GM12878 (cell line): ENCODE data around the gene DHX57. TPM values are rescaled to one million over a fixed set of nuclear protein-coding genes. Genes with fewer than 3 reads are reported as not detected.

Source experiments
- ATAC-seq: fragments of 200-7000 bp; cut with Tn5 transposase; 3 replicates; pipeline ENCODE4 v1.9.1; 2020; ENCODE audit warnings: mild to moderate bottlenecking, moderate library complexity
- BruUV-seq: library from RNA; stranded (reverse); fragments of 400-500 nt; replicated peaks from 2 replicates; lab custom pipeline; 2021; lab: Mats Ljungman, UMichigan
- CTCF ChIA-PET: fragments of 300-600 bp; sonication (Branson Sonifier 250); formaldehyde crosslinking; extraction: SDS; loops from one replicate; lab custom pipeline; 2021; ENCODE audit warnings: inconsistent platforms; lab: Yijun Ruan, JAX
- POLR2A ChIA-PET: fragments of 350-600 bp; formaldehyde crosslinking; extraction: SDS; loops from one replicate; lab custom pipeline; 2021; ENCODE audit warnings: inconsistent platforms; lab: Charles Lee
- RAD21 ChIA-PET: fragments of 300-600 bp; sonication (Branson Sonifier 250); formaldehyde crosslinking; loops from one replicate; lab custom pipeline; 2023; ENCODE audit warnings: antibody characterized with exemption; ENCODE audit not compliant: unreplicated experiment; lab: Charles Lee
- SMC1A ChIA-PET: fragments of 300-600 bp; sonication (Branson Sonifier 250); formaldehyde crosslinking; loops from one replicate; lab custom pipeline; 2023; ENCODE audit not compliant: unreplicated experiment, uncharacterized antibody; lab: Charles Lee
- DNase-seq: peaks from one replicate; pipeline ENCODE4 v3.0.0-alpha.2; 2011; ENCODE audit warnings: low read depth, low spot score
- FAIRE-seq: peaks from 3 replicates; lab custom pipeline; 2011; peaks lifted over from hg19 to GRCh38; lab: Jason Lieb, UNC
- H2AFZ ChIP-seq: 2 replicates; pipeline ENCODE4 v1.6.0; 2011; ENCODE audit warnings: low read depth, low read length, control low read depth; ENCODE audit not compliant: control insufficient read depth
- H3K27ac ChIP-seq: 2 replicates; pipeline ENCODE4 v1.5.1; 2011; ENCODE audit warnings: control low read depth; ENCODE audit not compliant: control insufficient read depth, insufficient read depth
- H3K27me3 ChIP-seq, 2 experiments: replicated peaks in 1 of 2; 2 replicates each; pipeline versions ENCODE4 v1.6.0 to v1.6.1; 2011; ENCODE audit warnings: low read length in 1 of 2; ENCODE audit not compliant: control insufficient read depth in 2 of 2, insufficient read depth in 2 of 2
- H3K36me3 ChIP-seq, 2 experiments: 2 replicates each; pipeline ENCODE4 v1.5.1; 2011; ENCODE audit warnings: low read length in 1 of 2; ENCODE audit not compliant: control insufficient read depth in 2 of 2, insufficient read depth in 2 of 2
- H3K4me1 ChIP-seq: 2 replicates; pipeline ENCODE4 v1.6.1; 2011; ENCODE audit warnings: mild to moderate bottlenecking, low read length, moderate library complexity, mixed read lengths; ENCODE audit not compliant: control insufficient read depth, insufficient read depth
- H3K4me2 ChIP-seq: 2 replicates; pipeline ENCODE4 v1.6.0; 2011; ENCODE audit warnings: control low read depth; ENCODE audit not compliant: control insufficient read depth, insufficient read depth
- H3K4me3 ChIP-seq: fragments of 200-600 bp; sonication (generic); 2 replicates; pipeline ENCODE4 v1.5.1; 2016
- H3K79me2 ChIP-seq: 2 replicates; pipeline ENCODE4 v1.6.0; 2011; ENCODE audit warnings: low read length; ENCODE audit not compliant: control insufficient read depth, insufficient read depth
- H3K9ac ChIP-seq: 2 replicates; pipeline ENCODE4 v1.8.0; 2011; ENCODE audit warnings: low read length, control low read depth, mixed read lengths; ENCODE audit not compliant: control insufficient read depth, insufficient read depth
- H3K9me3 ChIP-seq: replicated peaks from 3 replicates; pipeline ENCODE4 v1.5.1; 2011; ENCODE audit warnings: mild to moderate bottlenecking, low read length; ENCODE audit not compliant: control insufficient read depth, insufficient read depth
- H4K20me1 ChIP-seq: 2 replicates; pipeline ENCODE4 v1.6.0; 2011; ENCODE audit not compliant: control insufficient read depth, insufficient read depth
- MEF2B ChIP-seq: fragments of 450-650 bp; IDR thresholded peaks from 2 replicates; pipeline ENCODE4 v1.6.1; 2018; ENCODE audit warnings: mild to moderate bottlenecking, moderate library complexity; ENCODE audit not compliant: partially characterized antibody, poor library complexity, severe bottlenecking
- NFXL1 ChIP-seq: fragments of 450-650 bp; IDR thresholded peaks from 2 replicates; pipeline ENCODE4 v1.6.1; 2017; ENCODE audit warnings: antibody characterized with exemption, mild to moderate bottlenecking, borderline replicate concordance
- NR2F1 ChIP-seq: fragments of 450-650 bp; conservative IDR thresholded peaks from 2 replicates; pipeline ENCODE4 v1.6.1; 2017; ENCODE audit warnings: mild to moderate bottlenecking
- NRF1 ChIP-seq: conservative IDR thresholded peaks from 2 replicates; pipeline ENCODE4 v1.6.1; 2011; ENCODE audit warnings: mild to moderate bottlenecking, low read depth, low read length, improper control_type of control experiment
- POLR2AphosphoS5 ChIP-seq: IDR thresholded peaks from 2 replicates; pipeline ENCODE4 v1.6.1; 2011; ENCODE audit warnings: mild to moderate bottlenecking, low read length, inconsistent platforms
- POU2F2 ChIP-seq: IDR thresholded peaks from 3 replicates; pipeline ENCODE4 v1.6.1; 2011; ENCODE audit warnings: low read depth, mild to moderate bottlenecking, low read length, borderline replicate concordance
- USF2 ChIP-seq: IDR thresholded peaks from 2 replicates; pipeline ENCODE4 v1.6.1; 2011; ENCODE audit warnings: low read depth, low read length, improper control_type of control experiment, borderline replicate concordance
- WGBS: methylation state at CpG from one replicate; pipeline ENCODE4 v1.1.6; 2016; ENCODE audit warnings: low lambda C conversion rate; ENCODE audit not compliant: insufficient replicate concordance, insufficient coverage; ENCODE audit errors: missing lambda C conversion rate; 5-methylcytosine and 5-hydroxymethylcytosine counted together
- in situ Hi-C: fragments of 300-500 bp; cut with MboI; formaldehyde crosslinking; loops from 9 replicates; pipeline ENCODE4 v1.14.3; 2018; ENCODE audit warnings: mixed read lengths
- intact Hi-C: fragments of 100-400 bp; cut with micrococcal nuclease; formaldehyde crosslinking; loops from one replicate; pipeline ENCODE4 v1.14.2; 2022; ENCODE audit not compliant: unreplicated experiment
- polyA plus RNA-seq, 11 experiments: library from polyadenylated mRNA; depleted of rRNA in 4 of 11; unstranded in 6 of 11; stranded (reverse) in 5 of 11; fragments of >200 nt; fragmentation: Nextera tagmentation in 4 of 11; fragmentation: Illumina TruSeq in 1 of 11; extraction: Ambion mirVana in 4 of 11; extraction: Trizol in 1 of 11; gene quantifications; 1 replicate in 1 of 11; 2 replicates in 10 of 11; pipeline versions ENCODE4 v1.2.1 to v1.2.3, GENCODE V29; 2011 to 2016; ENCODE audit warnings: inconsistent platforms in 2 of 11, missing spikeins in 2 of 11, low read depth in 1 of 11
- small RNA-seq: library from RNA; depleted of rRNA; stranded (forward); fragments of <200 nt; gene quantifications from one replicate; pipeline ENCODE3, GENCODE V24; 2014
- total RNA-seq, 4 experiments: library from RNA; depleted of rRNA in 3 of 4; stranded (reverse); fragments of >200 nt in 3 of 4; fragmentation: Illumina TruSeq in 1 of 4; extraction: Trizol in 1 of 4; gene quantifications; 2 replicates each; pipeline versions ENCODE4 v1.2.1 to v1.2.3, GENCODE V29; 2013 to 2021

The DHX57 gene
- total and polyA plus RNA-seq, 10 of the 15 experiments (the other 5 are each of a cell fraction or from before 2014, with no cell fraction given): 6.5 to 18.0 (median 15.8) TPM

- DNase-seq (no peak), FAIRE-seq (no peak), ATAC-seq (no peak)
- 96% methylated on average over 5 of the region's 5 CpGs for WGBS
- H2AFZ ChIP-seq: no peak overlapping the region
- H3K27ac ChIP-seq: no peak overlapping the region; the same call in 1 of the 2 replicates
- in situ Hi-C loops (loop anchor here (5.0 kb wide), 1 partner anchor 436 kb away; no protein-coding TSS in a partner anchor), intact Hi-C loops (loop anchor here (10.0 kb wide), 2 partner anchors 373 to 433 kb away; partner anchors contain the start of gene ATL2)
- H3K9ac ChIP-seq: no peak overlapping the region
- H3K9me3 ChIP-seq: no peaks in the 10 kb centered on the region
- BruUV-seq: no TSS peak
- CTCF ChIA-PET: interaction anchor here (0.5 to 12.6 kb wide), 5 partner anchors 15 to 286 kb away, joined by 3 to 162 read pairs (median 3); no protein-coding TSS in a partner anchor
- RAD21 ChIA-PET: interaction anchor here (0.9 to 3.2 kb wide), 2 partner anchors 24 to 166 kb away, joined by 3 to 18 read pairs; no protein-coding TSS in a partner anchor
- no peak for TF ChIP-seq NR2F1
- no peak for TF ChIP-seq NRF1
- no peak for TF ChIP-seq USF2
- TF ChIP-seq POU2F2: no peak
- TF ChIP-seq NFXL1: no peak
- TF ChIP-seq MEF2B: no peak
- 0 out of 2 replicates have a peak, but pooled peaks have one; percentile 16 for TF ChIP-seq POLR2AphosphoS5
- H3K4me3 ChIP-seq: peak overlapping the region; percentile 36
- no peaks in the 10 kb centered on the region; the same call in 1 of the 2 replicates for H3K4me1 ChIP-seq
- H3K79me2 ChIP-seq: peaks cover 78% of the 10 kb centered on the region
- H3K4me2 ChIP-seq: peak overlapping the region; percentile 76
- H3K27me3 ChIP-seq: no peaks in the 10 kb centered on the region
- SMC1A ChIA-PET: interaction anchor here (0.7 to 2.2 kb wide), 6 partner anchors 9 to 381 kb away, joined by 3 to 15 read pairs (median 4); no protein-coding TSS in a partner anchor
- H3K36me3 ChIP-seq: peaks cover 12 to 50% of the 10 kb centered on the region in 2 experiments
- POLR2A ChIA-PET: interaction anchor here (0.6 to 3.2 kb wide), 4 partner anchors 10 to 1709 kb away, joined by 3 to 7 read pairs (median 4); no protein-coding TSS in a partner anchor
- H4K20me1 ChIP-seq: peaks cover 2% of the 10 kb centered on the region; the same call in 1 of the 2 replicates
Measured at GRCh38 chr2:38747819-38748218, 127.9 kb downstream of the DHX57 start.

Small RNA genes within 50 kb of the gene (small RNA-seq; reads per million reads assigned to genes)
- not detected for gene RNU6-851P

Other genes with a start within 250 kb of the DHX57 start
- 1.1 and 1.6 TPM in 2 replicates for gene GALM, start 209.8 kb downstream of the DHX57 start, total RNA-seq (2014; rRNA removed)
- 0.83 and 1.1 TPM in 2 replicates for gene GALM, start 209.8 kb downstream of the DHX57 start, total RNA-seq (2014; rRNA removed; fragmentation: Illumina TruSeq; extraction: Trizol)
- gene GALM, start 209.8 kb downstream of the DHX57 start, total RNA-seq (2021): 1.1 and 1.8 TPM in 2 replicates
- 1.7 and 1.9 TPM in 2 replicates for gene GALM, start 209.8 kb downstream of the DHX57 start, polyA plus RNA-seq (2011; rRNA removed)
- gene GALM, start 209.8 kb downstream of the DHX57 start, polyA plus RNA-seq (2014; fragmentation: Illumina TruSeq; extraction: Trizol): 0.74 and 1.4 TPM in 2 replicates
- 1 to 10 TPM; 1.5 to 1.7 TPM for gene GALM, start 209.8 kb downstream of the DHX57 start, polyA plus RNA-seq (2014; fragmentation: Nextera tagmentation; extraction: Ambion mirVana)
- gene GALM, start 209.8 kb downstream of the DHX57 start, polyA plus RNA-seq (2014; rRNA removed): 1.1 and 2.0 TPM in 2 replicates
- 1 to 10 TPM; 3.9 to 4.0 TPM for gene GALM, start 209.8 kb downstream of the DHX57 start, polyA plus RNA-seq (2016; fragmentation: Nextera tagmentation; extraction: Ambion mirVana)
- gene SRSF7, start 124.6 kb downstream of the DHX57 start, total RNA-seq (2014; rRNA removed): 205 and 241 TPM in 2 replicates
- gene SRSF7, start 124.6 kb downstream of the DHX57 start, total RNA-seq (2014; rRNA removed; fragmentation: Illumina TruSeq; extraction: Trizol): 352 and 361 TPM in 2 replicates
- 275 and 278 TPM in 2 replicates for gene SRSF7, start 124.6 kb downstream of the DHX57 start, total RNA-seq (2021)
- 538 and 623 TPM in 2 replicates for gene SRSF7, start 124.6 kb downstream of the DHX57 start, polyA plus RNA-seq (2011; rRNA removed)
- 315 and 320 TPM in 2 replicates for gene SRSF7, start 124.6 kb downstream of the DHX57 start, polyA plus RNA-seq (2014; fragmentation: Illumina TruSeq; extraction: Trizol)
- 100 to 1,000 TPM; 753 to 785 TPM for gene SRSF7, start 124.6 kb downstream of the DHX57 start, polyA plus RNA-seq (2014; fragmentation: Nextera tagmentation; extraction: Ambion mirVana)
- 282 and 313 TPM in 2 replicates for gene SRSF7, start 124.6 kb downstream of the DHX57 start, polyA plus RNA-seq (2014; rRNA removed)
- gene SRSF7, start 124.6 kb downstream of the DHX57 start, polyA plus RNA-seq (2016; fragmentation: Nextera tagmentation; extraction: Ambion mirVana): 100 to 1,000 TPM; 456 to 494 TPM
- gene GEMIN6, start 97.7 kb downstream of the DHX57 start, total RNA-seq (2014; rRNA removed): 14.2 and 16.6 TPM in 2 replicates
- 23.8 and 24.1 TPM in 2 replicates for gene GEMIN6, start 97.7 kb downstream of the DHX57 start, total RNA-seq (2014; rRNA removed; fragmentation: Illumina TruSeq; extraction: Trizol)
- 22.1 and 22.9 TPM in 2 replicates for gene GEMIN6, start 97.7 kb downstream of the DHX57 start, total RNA-seq (2021)
- 28.4 and 38.0 TPM in 2 replicates for gene GEMIN6, start 97.7 kb downstream of the DHX57 start, polyA plus RNA-seq (2011; rRNA removed)
- gene GEMIN6, start 97.7 kb downstream of the DHX57 start, polyA plus RNA-seq (2014; fragmentation: Illumina TruSeq; extraction: Trizol): 16.6 and 25.6 TPM in 2 replicates
- 10 to 100 TPM; 63.4 to 67.6 TPM for gene GEMIN6, start 97.7 kb downstream of the DHX57 start, polyA plus RNA-seq (2014; fragmentation: Nextera tagmentation; extraction: Ambion mirVana)
- 16.3 and 16.6 TPM in 2 replicates for gene GEMIN6, start 97.7 kb downstream of the DHX57 start, polyA plus RNA-seq (2014; rRNA removed)
- gene GEMIN6, start 97.7 kb downstream of the DHX57 start, polyA plus RNA-seq (2016; fragmentation: Nextera tagmentation; extraction: Ambion mirVana): 10 to 100 TPM; 31.7 to 40.3 TPM
- 2.8 and 4.4 TPM in 2 replicates for gene MORN2, start within 50 bp of the DHX57 start, total RNA-seq (2014; rRNA removed)
- 7.6 and 8.4 TPM in 2 replicates for gene MORN2, start within 50 bp of the DHX57 start, total RNA-seq (2014; rRNA removed; fragmentation: Illumina TruSeq; extraction: Trizol)
- gene MORN2, start within 50 bp of the DHX57 start, total RNA-seq (2021): 2.3 and 3.5 TPM in 2 replicates
- 6.8 and 12.2 TPM in 2 replicates for gene MORN2, start within 50 bp of the DHX57 start, polyA plus RNA-seq (2011; rRNA removed)
- 7.6 and 9.1 TPM in 2 replicates for gene MORN2, start within 50 bp of the DHX57 start, polyA plus RNA-seq (2014; fragmentation: Illumina TruSeq; extraction: Trizol)
- 10 to 100 TPM; 18.7 to 19.2 TPM for gene MORN2, start within 50 bp of the DHX57 start, polyA plus RNA-seq (2014; fragmentation: Nextera tagmentation; extraction: Ambion mirVana)
- gene MORN2, start within 50 bp of the DHX57 start, polyA plus RNA-seq (2014; rRNA removed): 4.5 and 7.6 TPM in 2 replicates
- 10 to 100 TPM; 19.0 to 26.9 TPM for gene MORN2, start within 50 bp of the DHX57 start, polyA plus RNA-seq (2016; fragmentation: Nextera tagmentation; extraction: Ambion mirVana)
- gene ARHGEF33, start 13.9 kb upstream of the DHX57 start, total RNA-seq (2014; rRNA removed): 0.05 and 0.06 TPM in 2 replicates
- not detected in 2 replicates for gene ARHGEF33, start 13.9 kb upstream of the DHX57 start, total RNA-seq (2014; rRNA removed; fragmentation: Illumina TruSeq; extraction: Trizol)
- 0.08 TPM in 1 of 2 replicates, not detected in the other for gene ARHGEF33, start 13.9 kb upstream of the DHX57 start, total RNA-seq (2021)
- 0.04 TPM in 1 of 2 replicates, not detected in the other for gene ARHGEF33, start 13.9 kb upstream of the DHX57 start, polyA plus RNA-seq (2011; rRNA removed)
- 0.01 TPM in 1 of 2 replicates, not detected in the other for gene ARHGEF33, start 13.9 kb upstream of the DHX57 start, polyA plus RNA-seq (2014; fragmentation: Illumina TruSeq; extraction: Trizol)
- under 1 TPM in 1 of 2 experiments, not detected in 1; 0.08 TPM for gene ARHGEF33, start 13.9 kb upstream of the DHX57 start, polyA plus RNA-seq (2014; fragmentation: Nextera tagmentation; extraction: Ambion mirVana)
- 0.03 TPM in 1 of 2 replicates, not detected in the other for gene ARHGEF33, start 13.9 kb upstream of the DHX57 start, polyA plus RNA-seq (2014; rRNA removed)
- gene ARHGEF33, start 13.9 kb upstream of the DHX57 start, polyA plus RNA-seq (2016; fragmentation: Nextera tagmentation; extraction: Ambion mirVana): not detected
- 6.9 and 8.6 TPM in 2 replicates for gene SOS1, start 245.1 kb upstream of the DHX57 start, total RNA-seq (2014; rRNA removed)
- 12.7 and 13.2 TPM in 2 replicates for gene SOS1, start 245.1 kb upstream of the DHX57 start, total RNA-seq (2014; rRNA removed; fragmentation: Illumina TruSeq; extraction: Trizol)
- gene SOS1, start 245.1 kb upstream of the DHX57 start, total RNA-seq (2021): 14.5 and 16.1 TPM in 2 replicates
- gene SOS1, start 245.1 kb upstream of the DHX57 start, polyA plus RNA-seq (2011; rRNA removed): 19.6 and 24.1 TPM in 2 replicates
- 16.4 and 23.6 TPM in 2 replicates for gene SOS1, start 245.1 kb upstream of the DHX57 start, polyA plus RNA-seq (2014; fragmentation: Illumina TruSeq; extraction: Trizol)
- gene SOS1, start 245.1 kb upstream of the DHX57 start, polyA plus RNA-seq (2014; fragmentation: Nextera tagmentation; extraction: Ambion mirVana): 1 to 10 TPM; 2.1 TPM
- gene SOS1, start 245.1 kb upstream of the DHX57 start, polyA plus RNA-seq (2014; rRNA removed): 7.2 and 8.5 TPM in 2 replicates
- 1 to 10 TPM; 2.6 to 4.5 TPM for gene SOS1, start 245.1 kb upstream of the DHX57 start, polyA plus RNA-seq (2016; fragmentation: Nextera tagmentation; extraction: Ambion mirVana)